ENCODE measurements around the gene CEP19.

DNA sequence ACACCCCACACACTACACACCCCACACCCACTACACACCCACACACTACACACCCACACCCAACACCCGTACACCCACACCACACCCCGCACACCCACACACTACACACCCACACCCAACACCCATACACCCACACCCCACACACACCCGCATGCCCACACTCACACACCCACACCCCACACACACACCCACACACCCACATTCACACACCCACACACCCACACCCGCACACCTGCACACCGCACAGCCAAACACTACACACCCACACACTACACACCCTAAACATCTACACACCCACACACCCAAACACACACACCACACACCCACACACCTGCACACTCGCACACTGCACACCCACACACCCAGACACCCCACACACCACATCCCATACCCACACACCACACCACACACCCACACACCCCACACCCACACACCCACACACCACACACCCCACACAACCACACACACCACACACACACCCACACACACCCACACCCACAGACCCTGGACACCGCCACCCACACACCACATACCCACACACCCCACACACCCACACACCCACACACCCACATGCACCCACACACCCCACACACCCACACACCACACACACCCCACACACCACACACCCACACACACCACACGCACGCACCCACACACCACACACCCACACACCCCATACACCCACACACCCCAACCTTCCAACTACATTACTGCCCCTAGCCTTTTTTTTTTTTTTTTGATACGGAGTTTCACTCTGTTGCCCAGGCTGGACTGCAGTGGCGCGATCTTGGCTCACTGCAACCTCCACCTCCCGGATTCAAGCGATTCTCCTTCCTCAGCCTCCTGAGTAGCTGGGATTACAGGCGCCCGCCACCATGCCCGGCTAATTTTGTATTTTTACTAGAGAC, 16.9 kb downstream of the CEP19 start:
- TF ChIP-seq, protein P1, sequence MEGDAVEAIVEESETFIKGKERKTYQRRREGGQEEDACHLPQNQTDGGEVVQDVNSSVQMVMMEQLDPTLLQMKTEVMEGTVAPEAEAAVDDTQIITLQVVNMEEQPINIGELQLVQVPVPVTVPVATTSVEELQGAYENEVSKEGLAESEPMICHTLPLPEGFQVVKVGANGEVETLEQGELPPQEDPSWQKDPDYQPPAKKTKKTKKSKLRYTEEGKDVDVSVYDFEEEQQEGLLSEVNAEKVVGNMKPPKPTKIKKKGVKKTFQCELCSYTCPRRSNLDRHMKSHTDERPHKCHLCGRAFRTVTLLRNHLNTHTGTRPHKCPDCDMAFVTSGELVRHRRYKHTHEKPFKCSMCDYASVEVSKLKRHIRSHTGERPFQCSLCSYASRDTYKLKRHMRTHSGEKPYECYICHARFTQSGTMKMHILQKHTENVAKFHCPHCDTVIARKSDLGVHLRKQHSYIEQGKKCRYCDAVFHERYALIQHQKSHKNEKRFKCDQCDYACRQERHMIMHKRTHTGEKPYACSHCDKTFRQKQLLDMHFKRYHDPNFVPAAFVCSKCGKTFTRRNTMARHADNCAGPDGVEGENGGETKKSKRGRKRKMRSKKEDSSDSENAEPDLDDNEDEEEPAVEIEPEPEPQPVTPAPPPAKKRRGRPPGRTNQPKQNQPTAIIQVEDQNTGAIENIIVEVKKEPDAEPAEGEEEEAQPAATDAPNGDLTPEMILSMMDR (IDR thresholded peaks at IDR 0.05; ENCODE audit: low read depth, low read length, missing input control), result no peak
- TF ChIP-seq GABPA (IDR thresholded peaks at IDR 0.05 in 1 of 2, conservative IDR thresholded peaks at IDR 0.05 in 1 of 2), result no peak
